Neural cell (in vitro differentiated cells): Measurements from ENCODE around the gene KRT86.

Source experiments
- CTCF ChIP-seq: fragments of 450-650 bp; IDR thresholded peaks from 2 replicates; pipeline ENCODE4 v1.5.1; 2014; ENCODE audit warnings: antibody characterized with exemption, mild to moderate bottlenecking, moderate library complexity; ENCODE audit not compliant: poor library complexity, severe bottlenecking
- EZH2 ChIP-seq: fragments of 200-600, 300-800 bp; shearing (Covaris generic), sonication (generic); IDR thresholded peaks from 2 replicates; pipeline ENCODE4 v1.6.1; 2014; ENCODE audit warnings: antibody characterized with exemption, low read length, borderline replicate concordance, mild to moderate bottlenecking; ENCODE audit not compliant: insufficient read depth, poor library complexity, severe bottlenecking
- POLR2AphosphoS5 ChIP-seq: IDR thresholded peaks from 2 replicates; pipeline ENCODE4 v1.6.1; 2012
- RAD21 ChIP-seq: fragments of 450-650 bp; conservative IDR thresholded peaks from 2 replicates; pipeline ENCODE4 v1.6.1; 2014; ENCODE audit warnings: antibody characterized with exemption, mild to moderate bottlenecking, moderate library complexity
- SMC3 ChIP-seq: fragments of 450-650 bp; conservative IDR thresholded peaks from 2 replicates; pipeline ENCODE4 v1.6.1; 2014; ENCODE audit warnings: antibody characterized with exemption, mild to moderate bottlenecking, moderate library complexity; ENCODE audit not compliant: poor library complexity

- TF ChIP-seq CTCF (no peak), RAD21 (no peak), EZH2 (no peak), SMC3 (no peak), POLR2AphosphoS5 (no peak)
These were observed 36.1 kb upstream of the KRT86 start for GRCh38 chr12:52238207-52238840.
